WTC11 (cell line): ENCODE results near the gene MACF1. TPM values are rescaled to one million over a fixed set of nuclear protein-coding genes. Genes with fewer than 3 reads are reported as not detected.

Source experiments
- ATAC-seq: fragments of 200-7000 bp; cut with Tn5 transposase; 2 replicates; pipeline ENCODE4 v1.10.0; 2021; ENCODE audit warnings: mild to moderate bottlenecking, moderate library complexity
- CTCF ChIA-PET: fragments of 300-600 bp; sonication (Branson Sonifier 250); formaldehyde crosslinking; loops from one replicate; lab custom pipeline; 2021; ENCODE audit warnings: antibody characterized with exemption; lab: Charles Lee
- POLR2A ChIA-PET: fragments of 350-600 bp; sonication (Branson Sonifier 250); formaldehyde crosslinking; loops from one replicate; lab custom pipeline; 2021; ENCODE audit warnings: antibody characterized with exemption; lab: Charles Lee
- DNase-seq: peaks from one replicate; pipeline ENCODE4 v3.0.0; 2021; ENCODE audit warnings: low spot score
- H3K27ac Mint-ChIP-seq: 2 replicates; pipeline ENCODE4 v1.8.0; 2021; ENCODE audit warnings: mixed read lengths
- H3K27me3 Mint-ChIP-seq: 2 replicates; pipeline ENCODE4 v1.8.0; 2021; ENCODE audit warnings: low read depth, mild to moderate bottlenecking, moderate library complexity, mixed read lengths
- H3K36me3 Mint-ChIP-seq: 2 replicates; pipeline ENCODE4 v1.8.0; 2021; ENCODE audit warnings: mixed read lengths
- H3K4me1 Mint-ChIP-seq: 2 replicates; pipeline ENCODE4 v1.8.0; 2022; ENCODE audit warnings: mixed read lengths
- H3K4me3 Mint-ChIP-seq: 2 replicates; pipeline ENCODE4 v1.8.0; 2021; ENCODE audit warnings: mild to moderate bottlenecking, moderate library complexity, mixed read lengths
- H3K9me3 Mint-ChIP-seq: 2 replicates; pipeline ENCODE4 v1.8.0; 2021; ENCODE audit warnings: mixed read lengths
- AFF4 ChIP-seq: sonication (generic); formaldehyde crosslinking; IDR thresholded peaks from 2 replicates; pipeline ENCODE4 v1.8.1; 2023; ENCODE audit warnings: mild to moderate bottlenecking, missing genetic modification reagents, borderline replicate concordance
- ARID4B ChIP-seq: sonication (generic); formaldehyde crosslinking; IDR thresholded peaks from 2 replicates; pipeline ENCODE4 v1.8.0; 2023; ENCODE audit warnings: missing genetic modification reagents, mild to moderate bottlenecking, borderline replicate concordance
- ATF2 ChIP-seq: sonication (generic); formaldehyde crosslinking; IDR thresholded peaks from 2 replicates; pipeline ENCODE4 v1.8.1; 2022; ENCODE audit warnings: low read depth, missing genetic modification reagents, borderline replicate concordance
- MLX ChIP-seq: sonication (generic); formaldehyde crosslinking; IDR thresholded peaks from 2 replicates; pipeline ENCODE4 v1.8.1; 2023; ENCODE audit warnings: mild to moderate bottlenecking, missing genetic modification reagents, moderate library complexity
- NFYB ChIP-seq: sonication (generic); formaldehyde crosslinking; conservative IDR thresholded peaks from 2 replicates; pipeline ENCODE4 v1.8.0; 2022; ENCODE audit warnings: low read depth, missing genetic modification reagents
- NR3C1 ChIP-seq: sonication (generic); formaldehyde crosslinking; conservative IDR thresholded peaks from 2 replicates; pipeline ENCODE4 v1.8.1; 2023; ENCODE audit warnings: low read depth, mild to moderate bottlenecking, missing genetic modification reagents
- SMAD3 ChIP-seq: sonication (generic); formaldehyde crosslinking; IDR thresholded peaks from 2 replicates; pipeline ENCODE4 v1.8.0; 2022; ENCODE audit warnings: missing genetic modification reagents, mild to moderate bottlenecking, borderline replicate concordance
- TEAD1 ChIP-seq: sonication (generic); formaldehyde crosslinking; IDR thresholded peaks from 2 replicates; pipeline ENCODE4 v1.8.0; 2022; ENCODE audit warnings: mild to moderate bottlenecking, missing genetic modification reagents
- TEAD4 ChIP-seq: sonication (generic); formaldehyde crosslinking; IDR thresholded peaks from 2 replicates; pipeline ENCODE4 v1.8.0; 2022; ENCODE audit warnings: mild to moderate bottlenecking, missing genetic modification reagents
- USF1 ChIP-seq: sonication (generic); formaldehyde crosslinking; IDR thresholded peaks from 2 replicates; pipeline ENCODE4 v1.8.0; 2022; ENCODE audit warnings: mild to moderate bottlenecking, missing genetic modification reagents
- ZNF121 ChIP-seq: sonication (generic); formaldehyde crosslinking; IDR thresholded peaks from 2 replicates; pipeline ENCODE4 v1.8.0; 2023; ENCODE audit warnings: missing genetic modification reagents
- ZNF219 ChIP-seq: sonication (generic); formaldehyde crosslinking; IDR thresholded peaks from 2 replicates; pipeline ENCODE4 v1.8.0; 2023; ENCODE audit warnings: missing genetic modification reagents, mild to moderate bottlenecking, borderline replicate concordance
- ZNF263 ChIP-seq: sonication (generic); formaldehyde crosslinking; IDR thresholded peaks from 2 replicates; pipeline ENCODE4 v1.8.1; 2022; ENCODE audit warnings: low read depth, mild to moderate bottlenecking, moderate library complexity, missing genetic modification reagents
- ZNF423 ChIP-seq: fragments of 250-450 bp; sonication (Bioruptor Pico); IDR thresholded peaks from 2 replicates; pipeline ENCODE4 v2.1.2; 2022; ENCODE audit warnings: mild to moderate bottlenecking, moderate library complexity
- ZNF512 ChIP-seq: sonication (generic); formaldehyde crosslinking; IDR thresholded peaks from 2 replicates; pipeline ENCODE4 v1.8.1; 2022; ENCODE audit warnings: missing genetic modification reagents, borderline replicate concordance
- ZNF532 ChIP-seq: fragments of 250-450 bp; sonication (Bioruptor Pico); IDR thresholded peaks from 2 replicates; pipeline ENCODE4 v1.9.0; 2021; ENCODE audit warnings: mild to moderate bottlenecking, borderline replicate concordance
- ZSCAN18 ChIP-seq: fragments of 250-450 bp; sonication (Bioruptor Pico); IDR thresholded peaks from 2 replicates; pipeline ENCODE4 v2.1.2; 2022; ENCODE audit warnings: mild to moderate bottlenecking, moderate library complexity
- total RNA-seq: library from RNA; stranded (reverse); gene quantifications from 3 replicates; pipeline ENCODE4 v1.2.3, GENCODE V29; 2021

MACF1 gene
- total RNA-seq, 1 experiment from 2014 or later, result 327 TPM

- Mint-ChIP-seq H3K27me3 (no peaks in the 10 kb centered on the region), H3K27ac (peak overlapping the region; percentile 74), H3K36me3 (peaks cover 20% of the 10 kb centered on the region), H3K9me3 (no peaks in the 10 kb centered on the region), H3K4me3 (no peak overlapping the region), H3K4me1 (peaks cover 58% of the 10 kb centered on the region)
- CTCF ChIA-PET, result interaction anchor here (1.7 to 3.3 kb wide), 2 partner anchors 17 to 146 kb away, joined by 6 to 27 read pairs; no protein-coding TSS in a partner anchor
- ATAC-seq (no peak), DNase-seq (no peak)
- POLR2A ChIA-PET, result no interaction called here
- TF ChIP-seq ZNF121 (CRISPR knock-in tag), result no peak
- TF ChIP-seq AFF4 (CRISPR knock-in tag), result no peak
- TF ChIP-seq ZSCAN18 (CRISPR knock-in tag), result no peak
- TF ChIP-seq ZNF512 (CRISPR knock-in tag), result no peak
- no peak for TF ChIP-seq ZNF219
- TF ChIP-seq NFYB, result no peak
- no peak for TF ChIP-seq USF1 (CRISPR knock-in tag)
- no peak for TF ChIP-seq TEAD4 (CRISPR knock-in tag)
- no peak for TF ChIP-seq NR3C1 (CRISPR knock-in tag)
- TF ChIP-seq SMAD3 (CRISPR knock-in tag), result no peak
- no peak for TF ChIP-seq ZNF532 (CRISPR knock-in tag)
- no peak for TF ChIP-seq ARID4B (CRISPR knock-in tag)
- no peak for TF ChIP-seq TEAD1 (CRISPR knock-in tag)
- TF ChIP-seq MLX (CRISPR knock-in tag), result no peak
- no peak for TF ChIP-seq ZNF263 (CRISPR knock-in tag)
- no peak for TF ChIP-seq ZNF423 (CRISPR knock-in tag)
- no peak for TF ChIP-seq ATF2 (CRISPR knock-in tag)
Observed at GRCh38 chr1:39392851-39393573, 188.5 kb downstream of the MACF1 start.
